GM23338 (cell line): ENCODE measurements around the gene ABCA1.

Experiments used
- CREB1 ChIP-seq: fragments of 250-450 bp; sonication (Bioruptor Pico); IDR thresholded peaks from 2 replicates; pipeline ENCODE4 v1.5.0; 2020; ENCODE audit warnings: low read depth, mild to moderate bottlenecking, moderate library complexity
- CTCF ChIP-seq, 2 experiments: fragments of 200-600 bp in 1 of 2; sonication (generic) in 1 of 2; conservative IDR thresholded peaks; 2 replicates each; pipeline versions ENCODE4 v1.5.1 to v1.6.1; 2016 to 2017; ENCODE audit warnings: antibody characterized with exemption in 2 of 2, low read depth in 2 of 2, mild to moderate bottlenecking in 2 of 2, moderate library complexity in 1 of 2
- EZH2 ChIP-seq: fragments of 200-600 bp; sonication (generic); IDR thresholded peaks from one replicate; pipeline ENCODE4 v1.8.0; 2017; ENCODE audit warnings: antibody characterized with exemption, mild to moderate bottlenecking, low read depth; ENCODE audit not compliant: unreplicated experiment
- EZH2phosphoT487 ChIP-seq: fragments of 200-600 bp; sonication (generic); IDR thresholded peaks from one replicate; pipeline ENCODE4 v1.8.1; 2018; ENCODE audit warnings: antibody characterized with exemption; ENCODE audit not compliant: unreplicated experiment
- POLR2AphosphoS5 ChIP-seq: IDR thresholded peaks from 2 replicates; pipeline ENCODE4 v1.6.1; 2016; ENCODE audit warnings: antibody characterized with exemption, low read depth
- REST ChIP-seq: IDR thresholded peaks from one replicate; pipeline ENCODE4 v1.6.1; 2018; ENCODE audit warnings: antibody characterized with exemption; ENCODE audit not compliant: unreplicated experiment
- TF ChIP-seq, protein P1 (sequence below): IDR thresholded peaks from 2 replicates; pipeline ENCODE4 v1.6.1; 2016; ENCODE audit warnings: antibody characterized with exemption

DNA sequence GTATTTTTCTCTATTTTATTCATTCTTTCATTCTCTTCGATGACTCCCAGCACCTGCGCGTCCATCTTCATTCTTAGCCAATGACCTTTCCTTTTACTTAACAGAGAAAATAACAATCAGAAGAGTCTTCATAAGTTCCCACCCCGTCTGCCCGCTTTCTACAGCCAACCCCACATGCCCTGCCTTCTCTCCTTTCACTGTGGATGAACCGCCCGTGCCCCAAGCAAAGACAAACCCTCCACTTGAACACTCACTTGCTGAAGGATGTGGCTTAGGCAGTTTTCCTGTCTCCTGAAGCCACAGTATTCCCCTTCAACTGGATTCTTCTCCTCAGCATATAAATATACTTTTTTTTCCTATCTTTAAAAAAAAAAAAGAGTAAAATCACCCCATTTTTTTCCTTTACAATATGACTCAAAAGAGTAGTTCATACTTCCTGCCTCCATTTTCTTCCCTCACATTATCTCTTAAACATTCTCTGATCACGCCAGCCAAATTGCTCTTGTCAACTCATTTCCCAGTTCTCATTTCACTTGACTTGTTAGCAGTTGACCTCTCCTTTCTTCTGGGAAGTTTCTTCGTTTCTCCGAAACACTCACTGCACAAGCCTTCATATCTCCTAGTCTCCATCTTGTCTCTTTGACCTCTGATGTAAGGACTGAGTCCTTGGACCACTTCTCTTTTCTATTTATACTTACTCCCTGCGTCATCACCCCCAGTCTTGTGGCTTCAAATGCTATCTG lies 153.0 kb downstream of the ABCA1 start:
- TF ChIP-seq REST (no peak), EZH2 (no peak), CTCF (conservative IDR thresholded peaks at IDR 0.05; ENCODE audit: low read depth in 2 of 2) (no peak), CREB1 (CRISPR knock-in tag) (no peak), POLR2AphosphoS5 (no peak), EZH2phosphoT487 (no peak)
- TF ChIP-seq, protein P1, sequence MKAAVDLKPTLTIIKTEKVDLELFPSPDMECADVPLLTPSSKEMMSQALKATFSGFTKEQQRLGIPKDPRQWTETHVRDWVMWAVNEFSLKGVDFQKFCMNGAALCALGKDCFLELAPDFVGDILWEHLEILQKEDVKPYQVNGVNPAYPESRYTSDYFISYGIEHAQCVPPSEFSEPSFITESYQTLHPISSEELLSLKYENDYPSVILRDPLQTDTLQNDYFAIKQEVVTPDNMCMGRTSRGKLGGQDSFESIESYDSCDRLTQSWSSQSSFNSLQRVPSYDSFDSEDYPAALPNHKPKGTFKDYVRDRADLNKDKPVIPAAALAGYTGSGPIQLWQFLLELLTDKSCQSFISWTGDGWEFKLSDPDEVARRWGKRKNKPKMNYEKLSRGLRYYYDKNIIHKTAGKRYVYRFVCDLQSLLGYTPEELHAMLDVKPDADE, result no peak
